PC-3 (cell line): ENCODE data around the gene HINFP.

Source experiments
- EZH2 ChIP-seq: fragments of 300-600 bp; sonication (generic); IDR thresholded peaks from one replicate; pipeline ENCODE4 v1.6.1; 2017; ENCODE audit warnings: antibody characterized with exemption, mild to moderate bottlenecking, low read length; ENCODE audit not compliant: unreplicated experiment
- TF ChIP-seq, protein P1 (sequence below): fragments of 300-600 bp; sonication (generic); conservative IDR thresholded peaks from 2 replicates; pipeline ENCODE4 v1.5.1; 2017; ENCODE audit warnings: antibody characterized with exemption, low read depth, mild to moderate bottlenecking, low read length

DNA sequence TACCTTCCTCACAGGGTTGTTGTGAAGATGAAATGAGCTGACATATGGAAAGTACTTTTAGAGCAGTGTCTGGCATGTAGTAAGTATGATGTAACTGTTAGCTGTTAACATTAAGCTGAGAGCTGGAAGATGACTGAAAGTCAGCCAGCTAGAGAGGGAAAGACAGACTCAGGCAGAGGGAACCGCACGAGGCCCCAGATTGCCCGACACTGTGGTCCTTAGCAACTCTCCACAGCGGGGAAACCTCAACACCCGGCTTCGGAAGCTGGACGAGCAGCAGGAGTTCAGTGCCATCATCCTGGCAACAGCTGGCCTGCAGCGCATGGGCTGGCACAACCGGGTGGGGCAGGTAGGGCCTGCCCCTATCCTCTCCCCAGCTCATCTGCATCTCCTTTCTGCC lies 30.2 kb upstream of the HINFP start:
- TF ChIP-seq, protein P1, sequence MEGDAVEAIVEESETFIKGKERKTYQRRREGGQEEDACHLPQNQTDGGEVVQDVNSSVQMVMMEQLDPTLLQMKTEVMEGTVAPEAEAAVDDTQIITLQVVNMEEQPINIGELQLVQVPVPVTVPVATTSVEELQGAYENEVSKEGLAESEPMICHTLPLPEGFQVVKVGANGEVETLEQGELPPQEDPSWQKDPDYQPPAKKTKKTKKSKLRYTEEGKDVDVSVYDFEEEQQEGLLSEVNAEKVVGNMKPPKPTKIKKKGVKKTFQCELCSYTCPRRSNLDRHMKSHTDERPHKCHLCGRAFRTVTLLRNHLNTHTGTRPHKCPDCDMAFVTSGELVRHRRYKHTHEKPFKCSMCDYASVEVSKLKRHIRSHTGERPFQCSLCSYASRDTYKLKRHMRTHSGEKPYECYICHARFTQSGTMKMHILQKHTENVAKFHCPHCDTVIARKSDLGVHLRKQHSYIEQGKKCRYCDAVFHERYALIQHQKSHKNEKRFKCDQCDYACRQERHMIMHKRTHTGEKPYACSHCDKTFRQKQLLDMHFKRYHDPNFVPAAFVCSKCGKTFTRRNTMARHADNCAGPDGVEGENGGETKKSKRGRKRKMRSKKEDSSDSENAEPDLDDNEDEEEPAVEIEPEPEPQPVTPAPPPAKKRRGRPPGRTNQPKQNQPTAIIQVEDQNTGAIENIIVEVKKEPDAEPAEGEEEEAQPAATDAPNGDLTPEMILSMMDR = no peak
- TF ChIP-seq EZH2 = no peak
